GM18873 (cell line): ENCODE data around the gene PPP1R2C.

Experiments
- ATAC-seq: cut with Tn5 transposase; IDR thresholded peaks from one replicate; pipeline ENCODE4 v1.9.1; 2021; ENCODE audit warnings: mild to moderate bottlenecking, moderate library complexity, moderate number of reproducible peaks; ENCODE audit not compliant: unreplicated experiment, low FRiP score

Gene PPP1R2C

DNA sequence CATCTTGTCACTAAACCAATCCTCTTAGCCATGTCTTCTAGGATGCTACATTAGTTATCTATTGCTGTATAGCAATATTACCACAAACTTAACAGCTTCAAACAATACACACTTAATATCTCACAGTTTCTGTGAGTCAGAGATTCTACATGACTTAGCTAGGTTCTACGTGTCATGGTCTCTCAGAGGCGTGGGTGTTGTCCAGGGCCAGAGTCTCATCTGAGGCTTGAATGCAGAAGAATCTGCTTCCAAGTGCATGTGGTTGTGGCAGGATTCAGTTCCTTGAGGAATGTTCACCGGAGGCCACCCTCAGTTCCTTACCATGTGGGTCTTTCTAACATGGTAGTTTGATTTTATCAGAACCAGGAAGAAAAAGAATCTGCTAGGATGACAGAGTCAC, 26.4 kb downstream of the PPP1R2C start:
- no peak for ATAC-seq

DNA sequence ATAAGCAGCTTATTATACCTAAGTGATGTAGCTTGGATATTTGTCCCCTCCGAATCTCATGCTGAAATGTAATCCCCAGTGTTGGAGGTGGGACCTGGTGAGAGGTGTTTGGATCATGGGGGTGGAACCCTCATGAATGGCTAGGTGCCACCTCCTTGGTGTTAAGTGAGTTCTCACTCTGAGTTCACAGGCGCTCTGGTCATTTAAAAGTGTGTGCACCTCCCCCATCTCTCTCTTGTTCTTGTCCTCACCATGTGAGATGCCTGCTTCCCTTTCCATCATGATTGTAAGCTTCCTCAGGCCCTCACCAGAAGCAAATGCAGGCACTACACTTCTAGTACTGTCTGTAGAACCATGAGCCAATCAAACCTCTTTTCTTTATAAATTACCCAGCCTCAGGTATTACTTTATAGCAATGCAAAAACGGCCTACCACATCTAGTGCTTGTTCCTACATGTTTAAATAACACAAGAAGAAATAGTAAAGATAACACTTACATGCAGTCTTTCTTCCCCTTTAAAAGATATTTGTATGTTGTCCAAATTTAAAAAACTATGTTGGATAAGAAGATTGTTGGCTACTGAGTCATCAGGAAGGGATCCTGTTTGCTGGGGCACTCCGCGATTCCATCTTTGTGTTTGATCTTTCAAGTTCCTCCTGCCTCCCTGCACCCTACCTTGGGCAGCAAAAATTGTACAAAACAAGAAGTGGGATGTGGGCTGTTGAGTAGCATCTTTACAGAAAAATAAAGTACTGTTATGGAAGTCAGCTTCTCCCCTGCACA, 29.7 kb downstream of the PPP1R2C start:
- no peak for ATAC-seq

DNA sequence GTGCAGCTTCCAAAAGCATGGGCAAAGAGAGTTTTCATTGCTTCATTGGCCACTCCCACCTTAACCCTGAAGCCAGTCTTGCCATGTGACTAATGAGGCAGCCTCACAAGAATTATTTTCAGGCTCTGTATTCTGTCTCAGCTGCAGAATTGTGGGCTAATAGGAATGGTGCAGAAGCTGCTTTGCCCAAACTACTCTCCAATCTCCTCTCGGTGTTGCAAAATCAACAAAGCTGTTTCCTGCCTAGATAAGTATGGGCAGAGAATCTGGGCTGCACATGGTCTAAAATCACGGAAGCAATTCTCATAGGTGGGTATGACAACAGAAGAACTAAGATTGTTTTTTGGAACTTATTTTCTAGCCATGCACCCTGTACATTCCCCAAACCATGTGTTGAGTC, 31.4 kb downstream of the PPP1R2C start:
- ATAC-seq = no peak

DNA sequence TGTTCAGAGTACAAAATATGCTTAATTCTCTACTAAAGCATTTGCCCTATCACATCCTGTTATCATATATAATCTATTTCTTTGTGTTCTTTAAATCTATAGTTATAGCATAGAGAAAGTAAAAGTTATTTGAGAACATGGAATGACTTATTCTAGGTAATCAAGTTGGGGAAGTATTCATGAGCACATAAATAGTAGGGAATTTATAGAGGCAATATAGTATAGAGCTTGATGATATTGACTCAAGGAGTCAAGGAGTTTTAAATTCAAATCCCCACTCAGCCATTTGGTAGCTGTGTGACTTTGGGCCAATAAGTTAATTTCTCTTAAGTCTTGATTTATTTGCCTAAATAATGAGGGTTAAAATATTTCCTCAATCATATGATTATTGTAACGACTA, 37.5 kb downstream of the PPP1R2C start:
- ATAC-seq = no peak

DNA sequence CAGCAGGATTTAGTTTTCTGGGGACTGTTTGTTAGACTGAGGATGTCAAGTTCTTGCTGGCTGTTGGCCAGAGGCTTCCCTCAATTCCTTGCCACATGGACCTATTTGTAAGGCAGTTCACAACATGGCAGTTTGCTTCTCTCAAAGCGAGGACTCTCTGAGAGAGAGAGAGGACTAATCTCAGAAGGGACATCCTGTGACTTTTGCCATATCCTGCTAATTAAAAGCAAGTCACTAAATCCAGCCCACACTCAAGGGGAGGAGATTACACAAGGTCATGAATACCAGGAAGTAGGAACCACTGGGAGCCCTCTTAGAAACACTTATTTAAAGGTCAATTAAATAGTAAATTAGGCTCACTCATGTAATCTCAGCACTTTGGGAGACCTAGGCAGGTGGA, 38.2 kb downstream of the PPP1R2C start:
- no peak for ATAC-seq

DNA sequence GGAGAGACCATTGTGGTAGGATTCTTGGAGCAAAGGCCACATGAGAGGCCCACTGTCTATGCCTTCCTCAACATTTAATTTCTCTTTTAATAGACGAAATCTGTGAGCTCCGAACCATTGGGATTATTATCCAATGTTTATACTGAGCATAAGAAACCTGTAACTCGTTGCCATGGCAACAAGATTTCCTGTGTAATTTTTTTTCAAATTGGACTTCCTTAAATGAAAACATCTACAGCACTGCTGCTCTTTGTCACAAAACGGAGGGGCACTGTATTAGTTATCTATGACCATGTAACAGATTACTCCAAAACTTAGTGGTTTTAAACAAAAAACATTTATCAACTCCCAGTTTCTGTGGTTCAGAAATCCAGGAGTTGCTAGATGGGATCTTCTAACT, 38.7 kb downstream of the PPP1R2C start:
- ATAC-seq = no peak

DNA sequence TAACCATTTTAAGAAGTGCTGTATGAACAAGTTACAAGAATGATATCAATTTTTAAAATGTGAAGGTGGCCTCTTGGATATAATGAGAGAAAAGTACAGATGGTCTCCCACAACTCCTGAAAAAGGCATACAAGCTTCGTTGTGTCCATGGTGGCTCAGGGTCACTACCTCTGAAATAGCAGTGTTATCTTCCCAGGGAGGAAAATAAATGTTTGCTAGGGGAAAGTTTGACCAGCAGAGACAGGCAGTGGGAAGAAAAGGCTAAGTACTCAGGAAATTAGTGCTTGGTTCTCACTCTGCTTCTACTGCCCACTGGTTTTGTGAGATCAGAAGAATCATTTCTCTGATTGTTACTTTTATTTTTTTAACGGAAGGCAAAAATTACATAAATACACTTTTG, 39.4 kb downstream of the PPP1R2C start:
- no peak for ATAC-seq

DNA sequence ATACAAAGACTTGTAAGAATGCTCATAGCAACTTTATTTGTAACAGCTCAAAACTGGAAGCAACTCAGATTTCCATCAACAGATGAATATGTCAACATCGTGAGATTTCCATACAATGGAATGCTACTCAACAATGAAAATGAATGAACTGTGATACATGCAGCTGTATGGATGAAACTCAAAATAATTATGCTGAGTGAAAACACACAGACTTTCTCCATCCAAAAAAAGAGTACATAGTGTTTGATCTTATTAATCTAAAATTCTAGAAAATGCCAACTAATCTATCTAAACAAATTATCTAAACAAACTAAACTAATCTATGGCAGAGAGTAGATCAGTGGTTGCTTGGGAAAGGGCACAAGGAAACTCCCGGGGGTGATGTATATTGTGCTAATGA, 42.7 kb downstream of the PPP1R2C start:
- ATAC-seq = no peak

DNA sequence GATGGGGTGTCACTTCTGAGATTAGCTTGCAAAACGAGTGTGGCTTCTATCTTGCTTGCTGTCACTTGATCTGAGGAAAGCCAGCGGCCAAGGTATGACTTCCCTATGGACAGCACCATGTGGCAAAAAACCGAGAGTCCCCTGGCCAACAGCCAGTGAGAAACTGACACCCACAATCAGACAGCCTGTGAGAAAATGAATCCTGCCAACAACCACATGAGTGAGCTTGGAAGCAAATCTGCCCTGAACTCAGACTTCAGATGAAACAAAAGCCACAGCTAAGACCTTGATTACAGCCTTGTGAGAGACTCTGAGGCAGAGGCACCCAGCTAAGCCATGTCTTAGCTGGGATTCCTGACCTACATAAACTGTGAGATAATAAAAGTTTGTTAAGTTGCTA, 45.5 kb downstream of the PPP1R2C start:
- no peak for ATAC-seq
